GM21423 (cell line): ENCODE data around the gene TRIP10.

ENCODE experiments used
- ATAC-seq: cut with Tn5 transposase; IDR thresholded peaks from one replicate; pipeline ENCODE4 v1.9.1; 2021; ENCODE audit warnings: mild to moderate bottlenecking, moderate library complexity; ENCODE audit not compliant: unreplicated experiment

TRIP10 gene

DNA sequence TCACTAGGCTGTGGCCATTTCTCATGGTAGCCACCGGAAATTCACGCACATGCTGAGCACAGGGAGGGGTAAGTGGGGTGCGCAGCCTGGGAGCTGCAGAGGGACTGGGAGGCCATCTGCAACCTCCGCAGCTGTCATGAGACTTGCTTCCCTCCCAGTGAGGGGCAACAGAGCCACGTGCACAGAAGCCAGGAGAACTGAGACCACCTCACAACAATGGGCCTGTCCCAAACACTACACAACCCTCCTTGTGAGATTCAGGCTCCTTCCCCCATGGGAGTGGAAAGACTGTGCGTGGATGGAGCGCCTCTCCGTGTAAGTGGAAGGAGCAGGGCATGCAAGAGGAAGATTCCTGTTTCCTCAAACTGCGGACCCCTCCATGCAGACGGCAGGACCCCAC, 27.9 kb upstream of the TRIP10 start:
- no peak for ATAC-seq

DNA sequence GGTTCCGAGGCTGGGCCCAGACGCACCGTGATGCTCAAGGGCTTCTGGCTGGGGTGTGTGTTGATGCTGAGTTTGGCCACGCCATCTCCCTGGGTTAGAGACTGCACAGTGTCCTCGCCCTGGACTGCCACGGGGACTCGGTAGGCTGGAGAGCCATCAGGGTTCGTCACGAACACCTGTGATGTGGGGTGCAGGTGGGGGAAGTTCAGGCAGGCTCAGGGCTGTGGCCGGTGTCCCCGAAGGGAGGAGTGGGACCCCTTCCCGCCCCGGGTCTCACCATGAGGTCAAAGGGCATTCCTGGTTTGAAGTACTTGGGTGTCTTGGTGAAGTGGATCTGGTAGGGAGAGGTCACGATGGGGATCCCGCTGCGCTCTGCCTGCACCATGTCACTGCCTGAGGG, 27.2 kb upstream of the TRIP10 start:
- ATAC-seq = no peak

GRCh38 chr19:6712692-6713670, 26.5 kb upstream of the TRIP10 start:
- no peak for ATAC-seq

DNA sequence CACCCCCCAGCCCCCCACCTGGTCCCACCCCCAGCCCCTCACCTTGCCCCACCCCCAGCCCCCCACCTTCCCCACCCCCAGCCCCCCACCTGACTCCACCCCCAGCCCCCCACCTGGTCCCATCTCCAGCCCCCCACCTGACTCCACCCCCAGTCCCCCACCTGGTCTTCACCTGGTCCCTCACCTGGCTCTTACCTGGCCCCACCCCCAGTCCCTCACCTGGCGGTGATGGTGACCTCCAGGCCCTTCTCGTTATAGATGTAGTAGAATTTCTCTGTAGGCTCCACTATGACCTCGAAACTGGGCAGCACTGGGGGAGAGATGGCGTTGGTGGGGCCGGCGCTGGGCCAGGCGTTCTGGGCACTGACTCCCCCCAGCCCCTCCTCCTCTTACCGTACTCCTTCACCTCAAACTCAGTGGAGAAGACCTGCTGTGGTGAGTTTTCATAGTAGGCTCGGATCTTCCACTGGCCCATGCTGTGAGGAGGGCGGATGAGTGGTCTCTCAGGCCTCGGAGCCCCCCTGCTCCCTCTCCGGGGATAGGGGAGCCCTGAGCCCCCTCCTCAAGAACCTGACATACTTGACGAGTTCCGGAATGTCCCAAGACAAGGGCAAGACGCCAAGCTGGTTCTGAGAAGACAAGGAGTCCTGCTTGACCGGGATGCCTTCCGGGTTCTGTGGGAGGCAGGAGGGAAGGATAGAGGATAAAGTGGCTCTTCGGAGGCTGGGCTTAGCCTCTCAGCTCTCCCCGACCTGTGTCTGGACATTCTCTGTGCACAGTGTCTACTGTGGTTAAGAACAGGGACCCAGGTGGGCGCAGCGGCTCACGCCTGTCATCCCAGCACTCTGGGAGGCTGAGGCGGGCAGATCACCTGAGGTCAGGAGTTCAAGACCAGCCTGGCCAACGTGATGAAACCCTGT, 25.4 kb upstream of the TRIP10 start:
- no peak for ATAC-seq

GRCh38 chr19:6714749-6715555, 24.5 kb upstream of the TRIP10 start:
- ATAC-seq = no peak

DNA sequence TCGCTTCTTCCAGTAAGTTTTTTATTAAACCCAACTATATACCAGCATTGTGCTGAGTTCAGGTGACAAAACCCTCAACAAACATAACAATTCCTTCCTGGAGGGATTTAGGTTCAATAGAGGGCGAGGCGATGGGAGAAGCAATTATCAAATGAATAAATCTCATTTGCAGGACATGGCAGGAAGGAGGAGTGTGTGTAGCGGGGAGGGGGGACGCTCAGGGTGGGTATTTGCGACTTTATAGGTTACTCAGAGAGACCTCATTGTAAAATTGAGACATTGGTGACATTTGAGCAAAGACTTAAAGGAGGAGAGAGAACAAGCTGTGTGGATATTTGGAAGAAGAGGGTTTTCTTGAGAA, 22.9 kb upstream of the TRIP10 start:
- no peak for ATAC-seq

DNA sequence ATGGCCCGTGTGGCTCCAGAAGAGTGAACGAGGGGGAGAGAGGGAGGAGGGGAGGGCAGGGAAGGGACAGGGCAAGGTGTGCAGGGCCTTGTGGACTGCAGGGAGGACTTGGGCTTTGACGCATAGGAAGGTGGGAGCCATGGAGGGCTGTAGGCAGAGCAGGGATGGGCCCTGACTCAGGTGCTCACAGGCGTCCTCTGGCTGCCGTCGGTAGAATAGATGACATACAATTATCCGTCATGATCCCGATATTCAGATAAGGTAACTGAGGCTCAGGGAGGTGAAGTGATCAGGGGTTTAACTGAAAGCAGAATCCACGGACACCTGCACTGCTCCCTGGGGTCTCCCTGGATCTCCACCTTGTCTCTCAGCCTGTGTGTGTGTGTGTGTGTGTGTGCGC, 22.4 kb upstream of the TRIP10 start:
- ATAC-seq = no peak

DNA sequence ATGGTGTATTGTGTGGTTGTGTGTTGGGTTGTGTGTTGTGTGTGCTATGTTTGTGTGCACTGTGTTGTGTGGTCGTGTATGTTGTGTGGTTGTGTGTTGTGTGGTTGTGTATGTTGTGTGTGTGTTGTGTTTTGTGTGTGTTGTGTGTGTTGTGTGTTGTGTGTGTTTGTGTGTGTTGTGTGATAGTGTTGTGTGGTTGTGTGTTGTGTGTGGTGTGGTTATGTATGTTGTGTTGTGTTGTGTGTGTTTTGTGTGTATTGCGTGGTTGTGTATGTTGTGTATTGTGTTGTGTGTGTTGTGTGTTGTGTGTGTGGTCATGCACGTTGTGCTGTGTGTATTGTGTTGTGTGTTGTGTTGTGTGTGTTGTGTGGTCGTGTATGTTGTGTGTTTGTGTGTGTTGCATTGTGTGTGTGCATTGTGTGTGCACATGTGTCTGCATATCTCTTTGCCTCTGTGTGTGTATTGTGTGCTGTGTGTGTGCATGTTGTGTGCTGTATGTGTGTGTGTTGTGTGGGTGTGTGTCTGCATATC, 22.0 kb upstream of the TRIP10 start:
- no peak for ATAC-seq

GRCh38 chr19:6718111-6718740, 21.3 kb upstream of the TRIP10 start:
- no peak for ATAC-seq

DNA sequence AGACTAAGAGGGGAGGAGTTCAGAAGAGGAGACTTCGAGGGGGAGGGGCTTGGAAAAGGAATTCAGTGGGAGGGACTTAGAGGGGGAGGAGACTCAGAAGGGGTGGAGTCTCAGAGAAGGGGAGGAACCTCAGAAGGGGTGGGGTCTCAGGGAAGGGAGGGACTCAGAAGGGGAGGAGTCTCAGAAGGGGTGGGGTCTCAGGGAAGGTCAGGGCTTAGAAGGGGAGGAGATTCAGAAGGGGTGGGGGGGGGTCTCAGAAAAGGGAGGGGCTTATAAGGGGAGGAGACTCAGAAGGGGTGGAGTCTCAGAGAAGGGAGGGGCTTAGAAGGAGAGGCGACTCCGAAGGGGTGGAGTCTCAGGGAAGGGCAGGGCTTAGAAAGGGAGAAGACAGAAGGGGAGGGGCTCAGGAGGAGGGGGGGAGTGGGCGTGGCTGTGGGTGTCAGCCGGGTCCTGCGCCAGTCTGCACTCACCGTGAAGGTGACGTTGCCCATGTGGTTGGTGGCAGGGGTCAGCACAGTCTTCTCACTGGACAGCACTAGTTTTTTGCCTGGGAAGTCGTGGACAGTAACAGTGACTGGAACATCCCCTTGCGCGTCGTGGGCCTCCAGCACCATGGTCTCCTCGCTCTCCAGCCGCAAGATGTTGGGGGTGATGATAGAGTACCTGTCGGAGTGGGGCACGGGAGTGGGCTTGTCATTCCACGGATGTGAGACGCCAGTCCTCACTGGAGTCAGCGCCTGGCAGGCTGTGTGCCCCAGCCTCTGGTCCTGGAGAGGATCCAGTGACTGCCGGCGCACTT, 20.5 kb upstream of the TRIP10 start:
- no peak for ATAC-seq

DNA sequence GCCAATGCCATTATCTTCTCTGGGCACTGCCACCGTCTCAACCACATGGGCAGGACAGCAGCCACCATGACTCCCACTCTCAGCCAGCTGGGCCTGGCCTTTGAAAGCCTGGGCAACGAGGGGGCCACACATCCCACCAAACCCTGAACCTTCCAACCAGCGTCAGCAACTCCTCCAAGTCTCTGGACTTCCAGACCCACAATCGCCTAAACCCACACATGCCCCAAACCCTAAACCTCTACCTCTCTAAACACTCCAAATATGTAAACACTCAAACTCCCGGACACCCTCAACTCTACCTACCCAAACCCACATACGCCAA, 20.0 kb upstream of the TRIP10 start:
- no peak for ATAC-seq

DNA sequence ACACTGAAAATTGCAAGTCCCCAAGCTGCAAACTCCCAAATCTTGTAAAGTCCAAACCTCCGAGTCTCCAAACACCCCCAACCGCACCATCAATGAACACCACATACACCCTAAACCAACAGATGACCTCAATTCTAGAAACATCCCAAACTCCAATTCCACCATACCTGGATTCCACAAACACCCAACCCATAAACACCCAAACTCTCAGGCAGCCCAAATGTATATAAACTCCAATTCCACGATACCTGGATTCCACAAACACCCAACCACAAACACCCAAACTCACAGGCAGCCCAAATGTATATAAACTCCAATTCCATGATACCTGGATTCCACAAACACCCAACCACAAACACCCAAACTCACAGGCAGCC, 19.5 kb upstream of the TRIP10 start:
- ATAC-seq = no peak

- no peak for ATAC-seq
Measured at GRCh38 chr19:6720369-6721137, 18.9 kb upstream of the TRIP10 start, which contains the start of gene C3. Gene C3 (minus strand): TSS chr19:6720650. CDS start chr19:6720589, 61 bp downstream.

- no peak for ATAC-seq
Measured at GRCh38 chr19:6721138-6721474, 18.4 kb upstream of the TRIP10 start.

- ATAC-seq = no peak
Measured at GRCh38 chr19:6721773-6722172, 17.7 kb upstream of the TRIP10 start.

DNA sequence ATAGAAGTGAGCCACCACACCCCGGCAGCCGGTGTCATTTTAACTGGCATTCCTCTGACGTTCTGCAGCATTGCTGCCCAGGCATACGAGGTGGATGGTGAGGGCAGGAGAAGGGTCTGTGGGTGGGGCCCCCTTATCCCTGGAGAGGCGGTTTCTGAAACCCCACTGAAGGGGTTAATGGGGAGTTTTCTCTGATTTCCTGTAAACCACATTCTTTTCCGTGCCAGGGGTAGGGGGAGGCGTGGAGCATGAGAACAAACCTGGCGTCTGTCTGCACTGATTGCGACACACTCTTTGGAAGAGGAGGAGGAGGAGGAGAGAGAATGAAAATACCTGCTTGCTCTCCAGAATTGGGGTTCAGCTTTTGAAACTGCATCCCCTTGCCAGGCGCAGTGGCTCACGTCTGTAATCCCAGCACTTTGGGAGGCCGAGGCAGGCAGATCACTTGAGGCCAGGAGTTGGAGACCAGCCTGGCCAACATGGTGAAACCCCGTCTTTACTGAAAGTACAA, 16.3 kb upstream of the TRIP10 start:
- ATAC-seq = no peak

- no peak for ATAC-seq
Measured at GRCh38 chr19:6723738-6724137, 15.7 kb upstream of the TRIP10 start.

GRCh38 chr19:6724631-6725492, 14.6 kb upstream of the TRIP10 start:
- ATAC-seq = no peak
